GM18505 (cell line): ENCODE results near the gene DLGAP1.
"Not testable (repeated sequence)": the region's sequence is repeated elsewhere in the genome, so short reads cannot be mapped to it uniquely, and the experiment has no call there.

Source experiments
- ATAC-seq: cut with Tn5 transposase; IDR thresholded peaks from one replicate; pipeline ENCODE4 v1.9.1; 2021; ENCODE audit not compliant: unreplicated experiment
- POLR2A ChIP-seq: IDR thresholded peaks from 4 replicates; pipeline ENCODE4 v1.6.1; 2011; ENCODE audit warnings: borderline replicate concordance; ENCODE audit not compliant: insufficient read depth, insufficient read length; ENCODE audit errors: extremely low read depth

Gene DLGAP1

GRCh38 chr18:3713708-3714107 lies 741.4 kb downstream of the DLGAP1 start:
- no peak for ATAC-seq
- TF ChIP-seq POLR2A: no peak

- TF ChIP-seq POLR2A: no peak
These were observed 741.9 kb downstream of the DLGAP1 start for GRCh38 chr18:3713166-3713565.

GRCh38 chr18:3712491-3712890 lies 742.6 kb downstream of the DLGAP1 start:
- TF ChIP-seq POLR2A: no peak
- ATAC-seq: no peak

More at GRCh38 chr18:3713166-3713565, 741.9 kb downstream of the DLGAP1 start:
- no peak for ATAC-seq

GRCh38 chr18:3710712-3711301 lies 744.3 kb downstream of the DLGAP1 start:
- no peak for TF ChIP-seq POLR2A
- no peak for ATAC-seq

- ATAC-seq: no peak
These were observed 745.9 kb downstream of the DLGAP1 start for GRCh38 chr18:3709205-3709604.

GRCh38 chr18:3706279-3707097 lies 748.6 kb downstream of the DLGAP1 start:
- TF ChIP-seq POLR2A: no peak
- ATAC-seq: no peak

More at GRCh38 chr18:3709205-3709604, 745.9 kb downstream of the DLGAP1 start:
- TF ChIP-seq POLR2A: no peak

- no peak for ATAC-seq
- no peak for TF ChIP-seq POLR2A
These were observed 750.4 kb downstream of the DLGAP1 start for GRCh38 chr18:3704556-3705344.

GRCh38 chr18:3703732-3704176 lies 751.4 kb downstream of the DLGAP1 start:
- TF ChIP-seq POLR2A: no peak
- ATAC-seq: no peak

- ATAC-seq: not testable (repeated sequence)
These were observed 755.2 kb downstream of the DLGAP1 start for GRCh38 chr18:3699707-3700567.

- ATAC-seq: not testable (repeated sequence)
These were observed 760.9 kb downstream of the DLGAP1 start for GRCh38 chr18:3694030-3694778.

GRCh38 chr18:3693410-3693809 lies 761.7 kb downstream of the DLGAP1 start:
- TF ChIP-seq POLR2A: no peak
- no peak for ATAC-seq

- no peak for TF ChIP-seq POLR2A
These were observed 762.4 kb downstream of the DLGAP1 start for GRCh38 chr18:3692691-3693090.

GRCh38 chr18:3692113-3692621 lies 762.9 kb downstream of the DLGAP1 start:
- TF ChIP-seq POLR2A: no peak
- no peak for ATAC-seq

More at GRCh38 chr18:3692691-3693090, 762.4 kb downstream of the DLGAP1 start:
- ATAC-seq: no peak
